ENCODE data around the gene TACC2. TPM values are rescaled to one million over a fixed set of nuclear protein-coding genes. Genes with fewer than 3 reads are reported as not detected.

Gene TACC2
- total and polyA plus RNA-seq, 9 of the 15 experiments (the other 6 are each of a cell fraction or from before 2014, with no cell fraction given), result under 0.01 to 0.35 (median 0.03) TPM; not detected in 6

DNA sequence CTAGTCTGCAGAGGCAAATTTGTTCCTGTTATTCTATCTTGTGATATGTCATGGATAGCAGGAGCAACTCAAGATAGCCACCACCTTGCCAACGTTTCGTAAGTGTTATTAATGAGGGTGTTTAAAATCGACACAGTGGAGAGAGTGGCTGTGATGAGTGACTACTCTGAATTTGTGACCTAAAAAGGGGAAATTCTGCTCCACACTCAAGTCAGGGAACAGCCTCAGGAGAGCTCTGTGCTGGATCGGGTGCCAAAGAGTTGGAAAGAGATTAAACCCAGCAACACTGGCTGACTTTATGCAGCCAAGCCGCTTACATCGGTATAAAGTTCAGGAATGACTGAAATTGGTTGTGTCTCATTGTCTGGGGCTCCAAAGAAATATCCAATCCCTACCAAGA is 9.5 kb downstream of the TACC2 start:
- ChIA-PET POLR2A (no interaction called here), CTCF (ENCODE audit: low intra/inter-chr PET ratio) (no interaction called here)
- Histone ChIP-seq H3K4me3 (no peak overlapping the region), H3K27ac (ENCODE audit: extremely low read depth, low read depth, low read length) (no peak overlapping the region), H3K4me1 (replicated peaks in 1 of 2; ENCODE audit: control insufficient read depth in 2 of 2, insufficient read depth in 2 of 2, low read length in 2 of 2) (no peaks in the 10 kb centered on the region), H3K4me2 (ENCODE audit: insufficient read depth, low read length) (no peak overlapping the region), H3K79me2 (ENCODE audit: control insufficient read depth, insufficient read depth, low read length) (no peaks in the 10 kb centered on the region), H2AFZ (ENCODE audit: low read depth, low read length) (no peak overlapping the region), H3K36me3 (ENCODE audit: control insufficient read depth, insufficient read depth, low read length) (no peaks in the 10 kb centered on the region), H3K9ac (ENCODE audit: insufficient read depth in 1 of 2, low read depth in 2 of 2, low read length in 2 of 2) (no peak overlapping the region), H3K27me3 (ENCODE audit: control insufficient read depth in 2 of 2, insufficient read depth in 2 of 2, low read length in 2 of 2) (peaks cover 6 to 31% of the 10 kb centered on the region in 2 experiments; a peak in 3 of 5 replicates), H3K9me1 (ENCODE audit: control insufficient read depth, insufficient read depth, low read length) (no peaks in the 10 kb centered on the region), H3K9me3 (replicated peaks; ENCODE audit: control insufficient read depth, insufficient read depth, low read depth, low read length) (no peaks in the 10 kb centered on the region), H4K20me1 (replicated peaks; ENCODE audit: control insufficient read depth, insufficient read depth, low read length) (no peaks in the 10 kb centered on the region)
- FAIRE-seq, result no peak
- in situ Hi-C loops (cut with MboI), result no loop called here
- ATAC-seq, result no peak
- no TSS peak for BruUV-seq (replicated peaks)
- WGBS (ENCODE audit: insufficient coverage, low coverage, missing lambda C conversion rate), result 0% methylated on average over 5 of the region's 6 CpGs
- intact Hi-C loops (cut with micrococcal nuclease), result no loop called here
- DNase-seq (ENCODE audit: extremely low read depth in 1 of 4, low spot score in 3 of 4), result no peak
- no peak for TF ChIP-seq ZSCAN32 (CRISPR knock-in tag; IDR thresholded peaks at IDR 0.05)
- no peak for TF ChIP-seq TCF3 (CRISPR knock-in tag; IDR thresholded peaks at IDR 0.05)
- no peak for TF ChIP-seq NFE2 (IDR thresholded peaks at IDR 0.05; ENCODE audit: low read depth)
- TF ChIP-seq, protein P1, sequence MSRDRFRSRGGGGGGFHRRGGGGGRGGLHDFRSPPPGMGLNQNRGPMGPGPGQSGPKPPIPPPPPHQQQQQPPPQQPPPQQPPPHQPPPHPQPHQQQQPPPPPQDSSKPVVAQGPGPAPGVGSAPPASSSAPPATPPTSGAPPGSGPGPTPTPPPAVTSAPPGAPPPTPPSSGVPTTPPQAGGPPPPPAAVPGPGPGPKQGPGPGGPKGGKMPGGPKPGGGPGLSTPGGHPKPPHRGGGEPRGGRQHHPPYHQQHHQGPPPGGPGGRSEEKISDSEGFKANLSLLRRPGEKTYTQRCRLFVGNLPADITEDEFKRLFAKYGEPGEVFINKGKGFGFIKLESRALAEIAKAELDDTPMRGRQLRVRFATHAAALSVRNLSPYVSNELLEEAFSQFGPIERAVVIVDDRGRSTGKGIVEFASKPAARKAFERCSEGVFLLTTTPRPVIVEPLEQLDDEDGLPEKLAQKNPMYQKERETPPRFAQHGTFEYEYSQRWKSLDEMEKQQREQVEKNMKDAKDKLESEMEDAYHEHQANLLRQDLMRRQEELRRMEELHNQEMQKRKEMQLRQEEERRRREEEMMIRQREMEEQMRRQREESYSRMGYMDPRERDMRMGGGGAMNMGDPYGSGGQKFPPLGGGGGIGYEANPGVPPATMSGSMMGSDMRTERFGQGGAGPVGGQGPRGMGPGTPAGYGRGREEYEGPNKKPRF (IDR thresholded peaks at IDR 0.05; ENCODE audit: low read depth, low read length), result no peak
- no peak for TF ChIP-seq BMI1 (IDR thresholded peaks at IDR 0.05; ENCODE audit: low read length)
- TF ChIP-seq, protein P2, sequence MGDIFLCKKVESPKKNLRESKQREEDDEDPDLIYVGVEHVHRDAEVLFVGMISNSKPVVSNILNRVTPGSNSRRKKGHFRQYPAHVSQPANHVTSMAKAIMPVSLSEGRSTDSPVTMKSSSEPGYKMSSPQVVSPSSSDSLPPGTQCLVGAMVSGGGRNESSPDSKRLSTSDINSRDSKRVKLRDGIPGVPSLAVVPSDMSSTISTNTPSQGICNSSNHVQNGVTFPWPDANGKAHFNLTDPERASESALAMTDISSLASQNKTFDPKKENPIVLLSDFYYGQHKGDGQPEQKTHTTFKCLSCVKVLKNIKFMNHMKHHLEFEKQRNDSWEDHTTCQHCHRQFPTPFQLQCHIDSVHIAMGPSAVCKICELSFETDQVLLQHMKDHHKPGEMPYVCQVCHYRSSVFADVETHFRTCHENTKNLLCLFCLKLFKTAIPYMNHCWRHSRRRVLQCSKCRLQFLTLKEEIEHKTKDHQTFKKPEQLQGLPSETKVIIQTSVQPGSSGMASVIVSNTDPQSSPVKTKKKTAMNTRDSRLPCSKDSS (IDR thresholded peaks at IDR 0.05; ENCODE audit: low read depth, partially characterized antibody), result no peak
- TF ChIP-seq GTF2A2 (tag; IDR thresholded peaks at IDR 0.05), result no peak
- TF ChIP-seq, protein P3, sequence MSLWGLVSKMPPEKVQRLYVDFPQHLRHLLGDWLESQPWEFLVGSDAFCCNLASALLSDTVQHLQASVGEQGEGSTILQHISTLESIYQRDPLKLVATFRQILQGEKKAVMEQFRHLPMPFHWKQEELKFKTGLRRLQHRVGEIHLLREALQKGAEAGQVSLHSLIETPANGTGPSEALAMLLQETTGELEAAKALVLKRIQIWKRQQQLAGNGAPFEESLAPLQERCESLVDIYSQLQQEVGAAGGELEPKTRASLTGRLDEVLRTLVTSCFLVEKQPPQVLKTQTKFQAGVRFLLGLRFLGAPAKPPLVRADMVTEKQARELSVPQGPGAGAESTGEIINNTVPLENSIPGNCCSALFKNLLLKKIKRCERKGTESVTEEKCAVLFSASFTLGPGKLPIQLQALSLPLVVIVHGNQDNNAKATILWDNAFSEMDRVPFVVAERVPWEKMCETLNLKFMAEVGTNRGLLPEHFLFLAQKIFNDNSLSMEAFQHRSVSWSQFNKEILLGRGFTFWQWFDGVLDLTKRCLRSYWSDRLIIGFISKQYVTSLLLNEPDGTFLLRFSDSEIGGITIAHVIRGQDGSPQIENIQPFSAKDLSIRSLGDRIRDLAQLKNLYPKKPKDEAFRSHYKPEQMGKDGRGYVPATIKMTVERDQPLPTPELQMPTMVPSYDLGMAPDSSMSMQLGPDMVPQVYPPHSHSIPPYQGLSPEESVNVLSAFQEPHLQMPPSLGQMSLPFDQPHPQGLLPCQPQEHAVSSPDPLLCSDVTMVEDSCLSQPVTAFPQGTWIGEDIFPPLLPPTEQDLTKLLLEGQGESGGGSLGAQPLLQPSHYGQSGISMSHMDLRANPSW (CRISPR knock-in tag; IDR thresholded peaks at IDR 0.05), result no peak
- TF ChIP-seq MYC (IDR thresholded peaks at IDR 0.05; ENCODE audit: low read depth, low read length), result no peak
- no peak for TF ChIP-seq MYC (CRISPR knock-in tag; IDR thresholded peaks at IDR 0.05; ENCODE audit: borderline replicate concordance, low read depth)
- no peak for TF ChIP-seq MEF2A (IDR thresholded peaks at IDR 0.05; ENCODE audit: control insufficient read depth, low read depth, low read length)
- no peak for TF ChIP-seq ZNF347 (CRISPR knock-in tag; IDR thresholded peaks at IDR 0.05; ENCODE audit: low read depth)
- TF ChIP-seq, protein P4, sequence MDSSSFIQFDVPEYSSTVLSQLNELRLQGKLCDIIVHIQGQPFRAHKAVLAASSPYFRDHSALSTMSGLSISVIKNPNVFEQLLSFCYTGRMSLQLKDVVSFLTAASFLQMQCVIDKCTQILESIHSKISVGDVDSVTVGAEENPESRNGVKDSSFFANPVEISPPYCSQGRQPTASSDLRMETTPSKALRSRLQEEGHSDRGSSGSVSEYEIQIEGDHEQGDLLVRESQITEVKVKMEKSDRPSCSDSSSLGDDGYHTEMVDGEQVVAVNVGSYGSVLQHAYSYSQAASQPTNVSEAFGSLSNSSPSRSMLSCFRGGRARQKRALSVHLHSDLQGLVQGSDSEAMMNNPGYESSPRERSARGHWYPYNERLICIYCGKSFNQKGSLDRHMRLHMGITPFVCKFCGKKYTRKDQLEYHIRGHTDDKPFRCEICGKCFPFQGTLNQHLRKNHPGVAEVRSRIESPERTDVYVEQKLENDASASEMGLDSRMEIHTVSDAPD (CRISPR knock-in tag; IDR thresholded peaks at IDR 0.05), result no peak
- TF ChIP-seq STAG1 (CRISPR knock-in tag; IDR thresholded peaks at IDR 0.05; ENCODE audit: borderline replicate concordance), result no peak
- TF ChIP-seq RAD51 (IDR thresholded peaks at IDR 0.05; ENCODE audit: borderline replicate concordance, low read depth), result no peak
- no peak for TF ChIP-seq ZNF77 (CRISPR knock-in tag; IDR thresholded peaks at IDR 0.05)
